D341Med (cell line): ENCODE measurements around the gene KLHL25.

Source experiments
- DNase-seq: peaks from one replicate; pipeline ENCODE4 v3.0.0; 2012; ENCODE audit warnings: low spot score

KLHL25 gene

DNA sequence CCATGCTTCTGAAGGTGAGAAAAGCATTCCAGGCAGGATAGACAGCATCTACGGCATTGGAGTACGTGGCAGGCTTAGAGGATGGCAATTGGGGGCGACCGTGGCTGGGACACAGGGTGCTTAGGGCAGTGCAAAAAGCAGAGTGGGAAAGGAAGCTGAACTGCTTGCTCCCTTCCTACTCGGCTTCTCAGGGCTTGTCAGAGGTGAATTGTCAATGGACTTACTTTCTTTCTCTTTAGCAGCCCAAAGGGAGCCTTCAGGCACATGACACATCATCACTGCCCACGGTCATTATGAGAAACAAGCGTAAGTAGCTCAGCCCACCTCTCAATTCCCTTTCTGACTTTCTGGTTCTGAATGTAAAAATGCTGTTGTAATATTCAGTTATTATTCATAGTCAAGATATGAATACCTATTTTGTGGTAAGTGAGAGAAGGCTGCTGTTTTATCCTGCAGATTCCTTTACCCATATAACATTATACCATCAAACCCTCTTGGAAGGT lies 84.3 kb downstream of the KLHL25 start:
- no peak for DNase-seq
